NCI-H510A treated with DMSO at 0.1 percent for 48 hours (cell line): ENCODE results near the gene SMARCAD1.
"Not testable (repeated sequence)": the region's sequence is repeated elsewhere in the genome, so short reads cannot be mapped to it uniquely, and the experiment has no call there.

Experiments used
- DNase-seq: peaks from one replicate; lab custom pipeline; 2025; lab: John Stamatoyannopoulos, UW

The SMARCAD1 gene

DNA sequence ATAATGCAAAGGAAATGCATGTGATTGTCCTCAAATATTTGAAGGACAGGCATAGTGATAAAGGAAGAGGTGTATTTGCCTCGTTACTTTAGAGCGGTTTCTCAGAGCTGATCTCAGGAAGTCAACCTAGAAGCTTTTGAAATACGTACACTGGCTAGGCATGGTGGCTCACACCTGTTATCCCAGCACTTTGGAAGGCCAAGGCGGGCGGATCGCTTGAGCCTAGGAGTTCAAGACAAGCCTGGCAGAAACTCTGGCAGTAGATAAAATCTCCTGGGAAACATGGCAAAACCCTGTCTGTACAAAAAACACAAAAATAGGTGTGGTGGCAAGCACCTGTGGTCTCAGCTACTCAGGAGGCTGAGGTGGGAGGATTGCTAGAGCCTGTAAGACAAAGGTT lies 24.9 kb downstream of the SMARCAD1 start:
- no peak for DNase-seq

DNA sequence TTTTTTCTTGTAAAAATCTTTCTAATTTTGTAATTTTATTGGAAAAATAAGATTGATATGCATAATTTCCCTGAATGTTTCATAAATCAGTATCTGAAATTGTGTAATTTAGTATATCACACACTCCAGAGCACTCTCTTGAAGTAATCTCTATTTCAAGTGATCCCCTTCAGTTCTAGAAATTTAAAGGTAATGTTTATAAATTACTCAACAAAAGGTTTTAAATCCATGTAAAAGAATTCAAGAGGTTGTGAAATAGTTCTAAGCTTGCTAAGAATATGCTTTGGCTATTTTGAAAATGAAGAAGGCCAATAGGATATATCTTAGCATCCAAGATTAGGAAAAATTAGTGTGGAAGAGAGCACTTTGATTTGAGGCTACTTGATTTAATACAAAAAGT lies 28.2 kb downstream of the SMARCAD1 start:
- no peak for DNase-seq

DNA sequence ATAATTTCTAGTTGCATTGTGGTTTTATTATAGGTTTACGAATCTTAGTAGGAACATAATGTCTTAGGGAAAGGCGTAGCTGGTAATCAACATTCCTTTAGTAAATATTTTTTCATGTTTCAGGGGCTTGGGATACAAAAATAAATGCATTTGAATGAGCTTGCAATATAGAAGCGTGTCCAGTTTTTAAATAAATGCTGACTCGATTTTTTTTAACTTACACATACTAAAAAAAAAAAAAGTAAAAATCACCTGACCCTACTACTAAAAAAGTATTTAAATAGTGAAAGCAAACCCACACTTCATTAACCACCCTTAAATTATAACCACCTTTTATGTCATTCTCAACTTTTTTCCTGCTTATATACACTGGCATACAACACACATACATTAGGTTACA lies 29.6 kb downstream of the SMARCAD1 start:
- DNase-seq = no peak

DNA sequence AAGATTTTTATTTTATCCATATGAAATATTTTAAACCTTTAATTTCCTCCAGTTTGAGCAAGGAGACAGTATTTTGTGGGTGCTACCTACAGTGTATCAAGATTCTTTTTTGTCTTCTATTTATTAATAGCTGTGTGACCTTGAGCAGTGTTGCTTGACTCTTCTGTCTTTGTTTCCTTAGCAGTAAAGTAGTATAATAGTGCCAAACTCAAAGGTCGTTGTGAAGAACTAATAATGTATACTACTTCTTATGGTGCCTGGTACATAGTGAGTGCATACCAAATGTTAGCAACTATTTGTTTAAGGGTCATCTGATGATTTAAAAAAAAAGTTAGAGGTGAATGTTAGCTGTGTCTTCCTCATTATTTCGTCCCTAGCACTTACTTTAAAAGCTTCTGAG lies 30.5 kb downstream of the SMARCAD1 start:
- no peak for DNase-seq

DNA sequence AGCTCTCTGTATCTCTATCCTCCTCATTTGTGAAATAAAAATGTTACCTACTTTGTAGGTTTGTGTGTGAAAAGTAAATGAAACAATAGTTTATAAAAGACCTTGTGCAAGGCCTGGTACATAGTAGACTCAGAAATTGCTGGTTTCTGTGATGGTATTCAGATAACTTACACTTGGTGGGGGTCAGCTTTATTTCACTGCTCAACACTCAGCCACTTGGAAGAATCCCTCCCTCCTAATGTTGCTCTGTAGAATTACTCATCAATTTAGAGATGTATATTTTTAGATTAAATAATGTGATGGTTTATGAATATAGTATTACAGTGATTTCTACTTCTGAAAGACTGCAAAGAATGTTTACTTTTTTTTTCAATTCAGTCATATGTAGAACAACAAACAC lies 32.7 kb downstream of the SMARCAD1 start:
- DNase-seq = no peak

DNA sequence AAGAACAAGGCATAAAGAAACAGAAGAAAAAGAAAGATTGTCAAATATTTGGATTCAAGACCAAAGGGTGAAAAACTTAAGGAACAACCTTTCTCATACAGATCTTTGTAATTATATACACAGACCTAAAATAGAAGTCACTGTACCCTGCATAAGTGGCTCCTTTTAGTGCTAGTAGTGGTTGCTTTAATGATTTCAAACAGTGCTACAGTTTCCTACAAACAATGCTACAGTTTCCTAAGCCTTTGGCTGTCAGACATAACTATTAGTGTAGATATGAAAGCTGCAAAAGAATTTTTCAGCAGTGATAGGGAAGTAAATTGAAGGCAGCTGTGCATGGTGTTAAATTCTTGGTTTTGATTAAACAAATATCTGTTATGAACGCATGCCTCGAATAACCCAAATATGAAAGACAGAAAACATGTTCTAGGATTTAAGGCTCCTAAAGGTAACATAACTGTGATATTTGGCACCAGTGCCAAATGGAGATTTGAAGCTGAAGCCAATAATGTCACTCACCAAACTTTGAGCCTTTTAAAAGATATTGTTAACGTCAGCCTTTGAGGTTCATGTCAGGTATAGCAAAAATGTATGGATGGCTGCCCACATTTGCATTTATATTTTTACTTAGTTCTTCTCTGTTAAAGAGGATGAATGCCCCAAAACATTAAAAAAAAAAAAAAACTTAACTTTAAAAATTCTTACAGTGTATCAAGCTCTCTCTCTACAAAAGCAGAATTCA lies 36.6 kb downstream of the SMARCAD1 start:
- no peak for DNase-seq

DNA sequence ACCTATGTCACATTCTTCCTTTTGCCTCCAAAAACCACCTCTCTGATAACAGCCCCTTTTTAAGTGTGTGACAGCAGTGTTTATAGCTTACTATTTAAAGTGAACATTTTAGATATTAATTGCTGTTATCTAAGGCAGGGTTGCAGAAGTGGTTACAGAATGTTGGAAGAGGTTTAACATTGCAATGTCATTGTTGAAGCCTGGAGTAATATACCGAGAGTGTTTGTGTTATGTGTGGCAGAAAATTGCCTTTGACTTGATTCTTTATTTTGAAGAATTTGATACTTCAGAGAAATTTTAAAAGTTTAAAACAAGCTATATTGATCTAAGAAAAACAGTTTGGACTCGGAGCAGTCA lies 37.1 kb downstream of the SMARCAD1 start:
- no peak for DNase-seq

DNA sequence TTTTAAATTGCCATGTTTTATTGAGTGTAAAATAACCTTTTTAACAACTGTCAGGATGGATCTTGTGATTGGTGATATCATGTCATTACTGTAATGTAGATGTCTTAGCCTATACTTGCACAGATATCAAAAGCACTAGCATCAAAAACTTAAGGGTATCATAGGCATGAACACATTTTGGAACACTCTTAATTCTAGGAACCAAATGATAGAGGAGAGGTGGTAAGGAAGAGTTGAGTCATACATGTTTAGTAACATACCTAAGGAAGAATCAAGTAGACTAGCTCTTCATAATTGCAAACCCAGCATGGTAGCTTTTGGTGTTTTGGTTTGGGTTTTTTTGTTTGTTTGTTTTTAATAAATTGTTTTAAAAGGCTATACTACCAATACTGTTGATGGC lies 43.4 kb downstream of the SMARCAD1 start:
- no peak for DNase-seq

DNA sequence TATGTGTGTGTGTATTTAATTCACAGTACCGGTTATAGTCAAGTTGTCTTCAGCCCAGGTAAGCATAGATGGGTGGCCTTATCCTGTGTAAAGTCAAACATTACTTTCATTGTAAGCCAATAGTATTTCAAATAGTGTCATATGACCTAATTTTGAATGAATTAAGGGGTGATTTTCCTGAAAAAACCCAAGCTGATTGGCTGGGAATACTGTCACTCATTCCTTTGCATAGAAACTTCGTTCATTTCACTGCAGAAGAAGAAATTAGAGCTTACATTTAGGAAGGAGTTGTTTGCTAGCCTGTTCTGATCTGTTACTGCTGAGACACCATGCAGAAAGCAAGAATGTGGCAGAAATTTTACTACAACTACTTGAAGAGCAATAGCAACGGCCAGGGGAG lies 45.4 kb downstream of the SMARCAD1 start:
- no peak for DNase-seq

DNA sequence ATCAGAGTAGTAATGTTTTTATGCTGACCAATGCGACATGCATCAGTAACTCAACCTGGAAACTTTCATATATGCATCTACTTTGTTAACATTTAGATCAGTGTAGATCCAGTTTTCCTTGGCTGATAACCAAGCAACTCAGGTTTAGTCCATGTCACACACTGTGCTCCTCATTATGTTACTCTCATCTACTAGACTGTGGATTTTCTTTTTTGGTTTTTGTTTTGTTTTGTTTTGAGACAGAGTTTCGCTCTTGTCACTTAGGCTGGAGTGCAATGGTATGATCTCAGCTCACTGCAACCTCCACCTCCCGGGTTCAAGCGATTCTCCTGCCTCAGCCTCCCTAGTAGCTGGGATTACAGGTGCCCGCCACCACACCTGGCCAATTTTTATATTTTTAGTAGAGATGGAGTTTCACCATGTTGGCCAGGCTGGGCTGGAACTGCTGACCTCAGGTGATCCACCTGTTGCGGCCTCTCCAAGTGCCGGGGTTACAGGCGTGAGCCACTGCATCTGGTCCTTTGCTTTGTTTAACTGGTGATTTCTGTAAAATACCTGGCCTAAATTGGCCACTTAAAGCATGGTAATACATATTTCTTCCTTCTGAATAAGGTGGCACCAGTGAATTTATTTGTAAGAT lies 48.6 kb downstream of the SMARCAD1 start:
- no peak for DNase-seq

DNA sequence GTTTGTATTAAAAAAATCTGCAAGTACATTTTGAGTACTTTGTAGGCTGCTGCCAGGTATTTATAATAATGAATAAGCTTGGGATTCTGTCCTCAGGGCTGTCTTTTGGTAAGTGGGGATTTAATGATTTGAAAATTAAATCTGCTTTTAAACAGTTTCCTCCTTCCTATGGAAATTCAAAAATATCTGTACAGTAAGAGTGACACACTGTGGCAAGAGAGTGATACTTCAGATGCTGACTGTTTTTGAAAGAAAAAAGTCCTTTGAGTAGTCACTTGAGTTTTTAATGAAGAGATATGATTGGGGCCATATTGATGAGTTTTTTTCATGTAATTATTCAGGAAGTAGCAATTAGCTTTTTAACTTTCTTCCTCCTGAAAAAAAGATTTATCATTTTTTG lies 49.2 kb downstream of the SMARCAD1 start:
- no peak for DNase-seq

DNA sequence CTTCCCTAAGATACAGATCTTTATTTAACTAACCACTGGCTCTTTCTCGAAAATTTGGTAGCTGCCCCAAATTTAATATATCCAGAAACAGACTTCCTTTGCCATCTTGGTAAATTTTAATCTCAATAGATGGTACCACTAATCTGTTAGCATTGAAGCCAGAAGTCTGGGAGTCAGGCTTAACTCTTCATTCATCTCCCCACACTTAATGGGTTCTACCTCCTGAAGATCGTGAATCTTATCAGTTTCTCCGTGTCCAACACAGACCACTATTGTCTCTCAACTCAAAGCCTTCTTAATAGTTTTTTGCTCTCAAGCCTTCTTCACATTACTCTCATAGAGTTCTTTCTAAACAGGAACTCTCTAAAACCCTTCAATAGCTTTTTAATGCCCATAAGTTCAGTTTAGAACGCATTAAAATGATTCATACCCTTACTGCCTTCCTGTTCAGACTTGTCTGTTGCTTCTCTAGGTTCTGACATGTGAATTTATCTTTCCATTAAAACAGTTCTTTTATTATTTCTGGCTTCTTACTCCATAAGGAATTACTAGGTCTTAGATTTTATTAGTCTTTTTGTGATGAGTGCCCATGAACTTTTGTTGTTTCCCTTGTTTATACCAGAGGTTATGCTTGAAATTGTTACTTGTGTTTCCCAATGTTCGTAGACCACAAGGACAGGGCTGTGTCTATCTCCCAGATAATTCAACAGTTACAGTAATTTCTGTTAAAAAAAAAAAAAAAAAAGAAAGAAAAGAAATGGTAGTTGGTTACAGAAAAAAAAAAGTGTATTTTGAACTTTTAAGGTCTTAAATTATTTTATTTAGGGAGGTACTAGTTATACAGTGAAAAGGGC lies 54.7 kb downstream of the SMARCAD1 start:
- no peak for DNase-seq

DNA sequence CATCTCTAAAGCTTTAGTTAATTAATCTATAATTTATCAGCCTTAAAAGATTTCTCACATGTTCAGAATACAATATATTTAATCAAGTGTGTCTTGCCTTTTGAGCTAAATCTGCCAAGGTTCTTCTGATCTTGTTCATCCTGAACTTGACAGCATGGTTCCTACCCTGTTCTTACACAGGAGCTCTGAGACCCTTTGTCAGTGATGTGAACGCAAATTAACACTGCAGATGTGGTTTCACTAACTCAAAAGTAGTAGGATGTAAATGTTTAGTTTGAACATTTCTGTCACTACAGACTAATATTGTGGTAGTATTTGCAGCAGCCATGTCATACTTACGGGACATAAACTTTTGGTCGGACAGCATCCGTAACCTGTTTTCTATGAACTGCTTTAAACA lies 59.4 kb downstream of the SMARCAD1 start:
- DNase-seq = no peak

DNA sequence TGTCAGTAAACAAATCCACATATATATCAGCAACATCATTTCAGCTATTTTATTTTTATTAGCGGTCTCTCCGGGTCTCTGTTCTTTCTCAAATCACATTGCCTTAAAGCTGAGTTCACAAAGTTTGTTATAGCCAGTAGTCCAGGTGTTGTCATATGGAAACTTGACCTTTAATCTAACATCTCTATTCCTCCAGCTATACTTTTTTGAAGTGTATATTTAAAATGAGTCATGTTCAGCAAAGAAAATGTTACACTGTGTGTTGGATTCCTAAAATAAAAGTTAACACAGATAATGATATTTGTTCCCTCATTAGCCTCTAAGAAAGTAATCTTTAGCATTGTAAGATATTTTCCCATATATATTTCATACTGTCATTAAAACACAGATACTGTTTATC lies 63.6 kb downstream of the SMARCAD1 start:
- DNase-seq = no peak

DNA sequence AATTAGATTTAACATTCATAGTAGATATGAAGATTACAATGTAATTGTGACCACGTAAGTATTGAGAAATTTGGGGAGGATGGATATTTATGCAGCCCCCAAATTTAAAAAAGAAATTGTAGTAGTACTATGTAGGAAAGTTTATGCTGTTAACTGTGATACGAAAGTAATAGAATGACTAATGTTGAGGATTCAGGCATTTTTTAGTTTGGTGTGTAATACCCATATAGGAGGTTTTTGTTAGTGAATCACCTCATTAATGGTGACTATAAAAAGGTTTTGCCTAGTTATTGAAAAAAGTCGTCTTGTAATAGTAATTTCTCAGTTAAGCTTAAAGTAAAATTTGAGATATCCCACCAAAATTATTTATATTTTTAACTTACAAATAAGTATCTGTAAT lies 67.2 kb downstream of the SMARCAD1 start:
- DNase-seq = no peak

DNA sequence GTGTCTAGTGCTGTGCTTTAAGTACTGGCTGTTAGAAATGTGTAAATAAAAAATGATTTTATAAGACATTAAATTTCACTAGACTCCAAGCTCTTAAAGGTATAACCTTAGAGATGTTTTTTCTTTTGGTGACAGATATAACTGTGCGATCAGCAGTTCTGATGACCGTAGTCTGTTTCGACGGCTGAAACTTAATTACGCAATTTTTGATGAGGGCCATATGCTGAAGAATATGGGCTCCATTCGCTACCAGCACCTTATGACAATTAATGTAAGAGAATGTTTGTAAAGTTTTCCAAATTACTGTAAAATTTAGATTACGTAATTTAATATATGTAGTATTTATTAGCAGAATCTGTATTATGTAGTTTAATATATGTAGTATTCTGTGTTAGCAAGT lies 68.5 kb downstream of the SMARCAD1 start:
- DNase-seq = no peak

DNA sequence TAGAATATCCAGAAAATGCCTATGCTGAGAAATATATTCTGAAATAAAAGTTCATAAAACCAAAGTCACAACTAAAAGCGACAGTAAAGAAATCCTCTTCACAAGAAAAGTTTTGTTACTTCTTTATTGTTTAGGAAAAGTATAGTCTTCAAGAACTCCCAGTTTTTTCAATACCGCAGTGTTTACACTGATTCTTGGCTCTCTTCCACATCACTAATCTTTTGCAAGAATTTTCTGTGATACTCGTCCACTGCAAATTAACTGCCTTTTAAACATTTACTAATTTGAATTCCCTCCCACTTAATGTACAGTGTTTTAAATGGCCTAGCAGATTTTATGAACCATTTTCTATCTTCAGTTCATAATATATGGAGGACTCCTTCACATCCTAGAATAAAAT lies 69.9 kb downstream of the SMARCAD1 start:
- no peak for DNase-seq

DNA sequence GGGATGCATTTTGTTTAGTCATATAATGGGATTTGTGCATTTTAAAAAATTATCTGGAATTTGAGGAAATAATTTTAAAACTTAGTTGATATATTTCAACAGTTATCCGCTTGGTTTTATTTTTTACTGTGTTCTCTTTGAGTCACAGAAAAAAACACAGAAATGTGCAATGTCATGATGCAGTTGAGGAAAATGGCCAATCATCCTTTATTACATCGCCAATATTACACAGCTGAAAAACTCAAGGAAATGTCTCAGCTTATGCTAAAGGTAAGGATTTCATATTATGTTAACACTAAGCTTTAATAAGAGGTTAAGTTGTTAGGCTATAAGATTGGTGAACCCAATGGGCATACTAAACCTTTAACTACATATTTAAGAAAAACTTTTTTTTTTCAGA lies 71.1 kb downstream of the SMARCAD1 start:
- DNase-seq = no peak

DNA sequence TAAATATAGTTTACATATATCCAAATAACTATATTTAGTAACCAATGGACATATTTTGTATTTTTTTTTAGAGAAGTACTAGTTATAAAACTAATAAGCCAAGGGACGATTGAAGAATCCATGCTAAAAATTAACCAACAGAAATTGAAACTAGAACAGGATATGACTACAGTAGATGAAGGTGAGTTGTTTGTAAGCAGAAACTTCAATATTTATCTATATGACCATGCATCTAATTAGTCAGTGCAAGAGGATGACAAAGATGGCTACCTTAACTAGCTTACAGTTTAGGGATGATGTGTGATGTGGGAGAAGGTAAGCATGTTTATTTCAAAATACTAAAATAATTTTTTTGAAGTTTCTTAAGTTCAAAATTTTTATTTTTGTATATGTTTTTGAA lies 77.2 kb downstream of the SMARCAD1 start:
- DNase-seq = no peak

DNA sequence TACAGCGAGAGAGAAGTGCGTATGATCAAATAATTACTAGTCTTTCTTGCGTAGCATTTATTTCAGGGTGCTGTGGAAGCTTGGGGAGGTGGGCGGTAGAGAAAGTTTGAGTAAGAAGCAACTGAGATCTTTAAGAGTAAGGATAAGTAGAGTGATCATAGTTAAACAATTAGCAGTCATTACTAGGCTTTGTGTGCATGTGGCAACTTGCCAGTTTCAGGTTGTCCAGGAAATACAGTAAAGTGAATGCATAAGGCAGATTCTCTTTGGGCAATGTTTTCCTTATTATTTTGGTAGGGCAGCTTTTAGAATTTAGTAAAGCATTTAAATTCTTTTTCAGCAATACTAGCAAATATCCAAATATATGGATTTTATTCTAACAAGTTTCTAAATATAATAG lies 78.0 kb downstream of the SMARCAD1 start:
- no peak for DNase-seq

DNA sequence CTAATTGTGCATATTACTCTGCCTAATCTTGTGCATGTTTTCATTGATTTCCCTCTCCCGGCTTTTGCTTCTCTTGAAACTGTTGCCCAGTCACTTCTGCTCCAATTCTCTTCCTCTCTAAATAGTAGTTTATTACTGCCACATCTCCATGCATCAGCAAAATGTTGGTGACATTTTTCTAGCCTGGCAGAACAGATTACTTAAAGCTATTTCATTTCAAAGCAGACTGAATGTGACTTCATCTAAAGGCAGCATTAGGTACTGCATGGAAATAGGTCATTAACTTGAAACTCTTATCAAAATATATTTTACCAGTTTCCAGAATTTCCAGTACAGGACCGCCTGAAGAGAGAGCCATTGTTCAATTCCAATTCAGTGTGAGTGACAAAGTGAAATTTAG lies 82.6 kb downstream of the SMARCAD1 start:
- no peak for DNase-seq

DNA sequence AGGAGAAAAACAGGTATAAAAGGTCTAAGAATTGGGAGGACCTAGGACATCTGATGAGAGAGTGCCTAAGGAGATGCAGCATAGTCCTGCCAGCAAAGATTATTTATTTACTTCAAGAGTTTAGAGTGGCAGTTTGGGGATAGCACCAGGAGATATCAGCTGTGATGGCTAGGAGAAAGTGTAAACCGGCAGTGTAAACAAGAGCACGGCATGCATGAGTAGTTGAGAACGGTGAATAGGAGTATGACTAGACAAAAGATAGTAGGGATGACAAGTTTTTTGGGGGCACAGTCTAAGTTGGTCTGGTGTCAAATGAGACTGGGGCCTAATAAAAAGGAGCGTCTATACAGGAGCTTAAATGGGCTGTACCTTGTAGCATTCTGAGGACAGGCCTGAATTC lies 86.3 kb downstream of the SMARCAD1 start:
- not testable (repeated sequence) for DNase-seq

DNA sequence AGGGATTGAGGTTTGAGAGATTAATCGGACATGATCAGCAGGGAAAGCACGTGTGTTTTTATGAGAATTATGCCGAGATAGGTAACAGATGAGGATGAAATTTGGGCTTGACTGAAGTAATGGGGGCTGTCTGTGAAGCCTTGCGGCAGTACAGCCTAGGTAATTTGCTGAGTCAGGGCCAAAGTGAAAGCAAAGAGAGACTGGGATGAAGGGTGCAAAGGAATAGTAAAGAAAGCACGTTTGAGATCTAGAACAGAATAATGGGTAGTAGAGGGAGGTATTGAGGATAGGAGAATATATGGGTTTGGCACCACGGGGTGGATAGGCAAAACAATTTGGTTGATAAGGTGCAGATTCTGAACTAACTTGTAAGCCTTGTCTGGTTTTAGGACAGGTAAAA lies 87.8 kb downstream of the SMARCAD1 start:
- not testable (repeated sequence) for DNase-seq
